Measurements from ENCODE around the gene PPTC7.

GRCh38 chr12:110577864-110578693, 5.0 kb downstream of the PPTC7 start:
- TF ChIP-seq CTCF (IDR thresholded peaks at IDR 0.05) (no peak), ZFX (IDR thresholded peaks at IDR 0.05; ENCODE audit: borderline replicate concordance) (no peak)
